Measurements from ENCODE around the gene TENM4. TPM values are rescaled to one million over a fixed set of nuclear protein-coding genes. Genes with fewer than 3 reads are reported as not detected.

TENM4 gene
- total and polyA plus RNA-seq, 2 of the 13 experiments (the other 11 are each of a cell fraction or from before 2014, with no cell fraction given) = not detected

GRCh38 chr11:79040348-79040747 is 400.5 kb downstream of the TENM4 start (continued):
- TF ChIP-seq BCL6 (CRISPR knock-in tag; IDR thresholded peaks at IDR 0.05) (no peak), LCORL (IDR thresholded peaks at IDR 0.05) (no peak), LCORL (CRISPR knock-in tag; IDR thresholded peaks at IDR 0.05) (no peak), ZGPAT (CRISPR knock-in tag; IDR thresholded peaks at IDR 0.05) (no peak), ZNF276 (CRISPR knock-in tag; IDR thresholded peaks at IDR 0.05; ENCODE audit: low read depth) (no peak)

- Histone ChIP-seq H3K4me2 (ENCODE audit: low read depth, low read length) (no peak overlapping the region), H3K4me1 (ENCODE audit: insufficient read depth, low read length) (no peaks in the 10 kb centered on the region), H3K4me3 (replicated peaks in 1 of 3; ENCODE audit: insufficient read depth in 1 of 3, low read depth in 2 of 3, low read length in 3 of 3) (no peak overlapping the region), H3K36me3 (replicated peaks in 1 of 2; ENCODE audit: control insufficient read depth in 1 of 2, insufficient read depth in 2 of 2, low read length in 2 of 2) (no peaks in the 10 kb centered on the region), H2AFZ (ENCODE audit: low read length) (no peak overlapping the region), H4K20me1 (ENCODE audit: insufficient read depth, low read length) (no peaks in the 10 kb centered on the region), H3K9me3 (ENCODE audit: low read length) (no peaks in the 10 kb centered on the region), H3K27ac (ENCODE audit: extremely low read length, insufficient read depth, low read length) (no peak overlapping the region), H3K27me3 (ENCODE audit: control insufficient read depth in 1 of 2, insufficient read depth in 2 of 2, low read length in 2 of 2) (peaks cover 0 to 1% of the 10 kb centered on the region in 2 experiments; a peak in 1 of 5 replicates), H3K9ac (ENCODE audit: insufficient read depth, low read depth, low read length) (no peak overlapping the region), H3K79me2 (ENCODE audit: insufficient read depth, low read length) (no peaks in the 10 kb centered on the region)
- CTCF ChIA-PET (ENCODE audit: low intra/inter-chr PET ratio, low total read pairs) = no interaction called here
- in situ Hi-C loops (cut with HindIII; ENCODE audit: extremely low pct_ligation_motif_present, low pct_unique_long_range_greater_than_20kb) (no loop called here), intact Hi-C loops (cut with micrococcal nuclease; ENCODE audit: unreplicated experiment) (no loop called here)
- BruUV-seq (replicated peaks) = no TSS peak
- POLR2A ChIA-PET = no interaction called here
- 13% methylated on average over 2 of the region's 2 CpGs for WGBS (ENCODE audit: low lambda C conversion rate)
- FAIRE-seq (no peak), ATAC-seq (no peak), DNase-seq (ENCODE audit: low spot score) (no peak)
- no peak for TF ChIP-seq POGK (CRISPR knock-in tag; conservative IDR thresholded peaks at IDR 0.05)
- TF ChIP-seq ZFX (CRISPR knock-in tag; IDR thresholded peaks at IDR 0.05; ENCODE audit: low read depth) = no peak
- no peak for TF ChIP-seq ZSCAN25 (CRISPR knock-in tag; IDR thresholded peaks at IDR 0.05)
- TF ChIP-seq ZSCAN20 (CRISPR knock-in tag; IDR thresholded peaks at IDR 0.05; ENCODE audit: borderline replicate concordance) = no peak
- no peak for TF ChIP-seq TFAP4 (IDR thresholded peaks at IDR 0.05; ENCODE audit: borderline replicate concordance, low read depth)
- no peak for TF ChIP-seq ZBTB14 (CRISPR knock-in tag; IDR thresholded peaks at IDR 0.05)
- no peak for TF ChIP-seq BRD4 (CRISPR knock-in tag; IDR thresholded peaks at IDR 0.05)
- no peak for TF ChIP-seq NPAS2 (CRISPR knock-in tag; IDR thresholded peaks at IDR 0.05; ENCODE audit: borderline replicate concordance)
- TF ChIP-seq HDAC1 (CRISPR knock-in tag; IDR thresholded peaks at IDR 0.05) = no peak
- TF ChIP-seq TOPORS (CRISPR knock-in tag; IDR thresholded peaks at IDR 0.05) = no peak
- TF ChIP-seq PAWR (CRISPR knock-in tag; IDR thresholded peaks at IDR 0.05; ENCODE audit: borderline replicate concordance) = no peak
- no peak for TF ChIP-seq ZNF724P (CRISPR knock-in tag; IDR thresholded peaks at IDR 0.05; ENCODE audit: borderline replicate concordance)
Observed at GRCh38 chr11:79039122-79039521, 401.7 kb downstream of the TENM4 start.

Measured in HepG2 (cell line).